Activated CD4-positive, alpha-beta T cell treated with anti-CD3 and anti-CD28 coated beads, Interleukin-2, amount 50 U/mL, for 24 hours (primary cell): ENCODE measurements around the gene PCYT2.

ENCODE experiments used
- DNase-seq, 2 donors: peaks; one replicate each; pipeline ENCODE4 v3.0.0-alpha.2; 2020; ENCODE audit warnings: low read depth in 1 of 2, low spot score in 1 of 2

Gene PCYT2

GRCh38 chr17:81914103-81914850 is 3.1 kb upstream of the PCYT2 start:
- DNase-seq: no peak

- DNase-seq: no peak
Measured at GRCh38 chr17:81913394-81914102, 2.3 kb upstream of the PCYT2 start.

DNA sequence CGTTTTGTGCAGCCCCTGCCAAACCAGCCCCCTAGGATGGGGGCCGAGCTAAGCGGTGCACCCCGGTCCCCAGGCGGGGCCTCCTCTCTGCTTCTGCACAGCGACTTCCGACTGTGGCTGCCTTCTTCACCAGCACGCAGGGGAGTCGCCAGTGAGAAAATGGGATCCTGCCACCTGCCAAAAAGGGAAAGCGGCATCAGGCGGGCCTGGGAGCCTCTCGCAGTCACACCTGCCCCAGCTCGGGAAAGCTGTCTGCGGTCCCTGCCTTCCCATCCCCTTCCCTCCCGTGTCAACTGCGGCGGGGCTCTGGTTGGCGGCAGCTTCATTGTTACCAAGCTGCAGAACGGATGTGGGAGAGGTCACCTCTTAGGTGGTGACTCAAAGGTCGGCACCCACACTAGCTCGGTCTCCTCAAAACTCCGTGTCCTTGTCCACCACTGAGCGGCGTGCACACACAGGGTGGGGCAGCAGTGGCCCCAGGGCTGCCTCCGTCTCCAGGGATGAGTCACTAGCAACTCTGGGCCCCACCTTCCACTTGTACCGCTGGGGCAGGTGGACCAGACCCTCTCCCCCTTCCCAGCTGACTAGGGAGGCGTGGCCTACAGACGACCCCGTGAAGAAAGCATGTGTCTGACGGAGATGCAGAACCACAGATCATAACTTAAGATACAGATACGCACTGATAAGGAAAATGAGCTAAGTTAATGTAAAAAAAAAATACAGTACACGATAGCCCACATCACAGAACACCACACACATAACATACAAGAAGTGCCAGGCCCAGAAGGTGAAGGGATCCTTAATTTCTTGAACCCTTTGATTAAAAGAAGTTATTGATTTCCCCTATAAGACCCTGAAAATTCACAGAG is 1.5 kb upstream of the PCYT2 start:
- DNase-seq: no peak

DNA sequence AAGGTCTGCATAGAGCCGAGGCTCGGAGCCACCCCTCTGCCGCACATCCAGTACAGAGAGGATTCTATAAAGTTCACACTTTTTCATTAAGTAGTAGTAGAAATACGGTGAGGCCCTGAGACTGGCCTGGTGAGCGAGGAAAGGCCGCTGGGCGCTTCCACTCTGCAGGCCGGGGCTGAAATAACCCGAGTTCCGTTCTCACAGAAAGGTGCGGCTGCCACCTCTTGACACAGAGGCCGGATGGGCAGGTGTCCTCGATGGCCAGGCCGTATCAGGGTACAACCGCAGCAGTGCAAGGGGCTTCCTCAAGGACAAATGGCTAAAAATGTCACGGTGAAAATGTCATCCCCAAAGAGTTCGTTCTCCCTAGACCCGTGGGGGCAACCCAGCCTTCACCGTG is 770 bp upstream of the PCYT2 start:
- DNase-seq: no peak

DNA sequence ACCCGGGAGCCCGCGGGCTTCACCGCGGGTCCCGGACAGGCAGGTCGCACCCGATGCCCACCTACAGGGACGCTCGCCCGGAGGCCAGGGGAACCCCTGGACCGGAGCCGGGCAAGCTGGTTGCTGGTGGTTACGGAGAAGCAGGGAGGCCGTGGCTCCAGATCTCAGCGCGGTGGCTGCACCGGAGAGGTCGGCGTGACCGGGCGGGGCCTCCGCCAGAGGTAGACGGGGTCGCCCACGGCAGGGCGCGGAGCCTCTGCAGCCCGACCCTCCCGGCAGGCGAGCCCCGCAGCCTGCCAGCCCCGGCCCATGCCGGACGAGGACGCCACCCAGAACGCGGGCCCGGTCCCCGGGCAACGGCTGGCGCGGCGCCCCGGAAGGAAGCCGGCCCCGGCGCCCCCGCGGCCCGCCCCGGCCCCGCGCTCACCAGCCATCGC is 341 bp downstream of the PCYT2 start:
- no peak for DNase-seq

DNA sequence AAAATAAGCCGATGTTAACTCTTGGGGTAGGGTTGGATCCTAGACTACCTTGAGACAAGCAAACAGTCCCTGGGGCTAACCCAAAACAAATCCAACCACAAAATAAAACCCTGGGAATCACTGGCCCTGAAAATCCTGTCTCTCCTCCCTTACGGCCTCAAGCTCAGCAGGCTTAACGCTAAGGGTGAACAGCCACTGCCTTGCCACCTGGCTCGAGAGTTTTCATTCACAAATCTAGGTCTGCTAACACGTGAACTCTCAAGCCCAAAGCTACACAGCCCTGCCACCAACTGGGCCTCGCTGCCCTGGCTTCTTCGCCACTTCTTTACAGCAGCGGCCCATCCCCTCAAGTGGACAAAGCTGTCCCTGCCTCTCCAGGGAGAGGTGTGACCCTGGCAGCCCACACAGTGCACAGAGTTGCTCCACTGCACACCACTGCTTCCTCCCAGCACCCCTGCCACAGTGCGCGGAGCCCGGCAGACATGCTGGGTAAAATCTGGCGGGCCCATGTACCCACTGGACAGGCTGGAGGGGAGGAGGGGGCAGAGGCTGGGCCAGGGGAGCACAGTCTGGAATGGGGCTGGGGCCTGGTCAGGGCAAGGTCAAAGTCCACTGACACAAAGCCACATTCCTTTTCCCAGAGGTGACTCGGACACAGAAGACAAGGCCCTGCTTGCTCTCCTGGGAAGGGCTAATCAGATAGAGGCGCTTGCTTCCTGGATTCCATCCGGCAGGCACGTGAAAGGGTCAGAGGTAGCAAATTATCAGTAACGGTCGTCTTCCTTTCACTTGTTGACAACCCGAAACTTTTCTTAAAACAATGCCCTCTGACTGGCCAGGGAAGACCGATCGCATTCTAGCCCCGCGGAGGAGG is 996 bp downstream of the PCYT2 start:
- no peak for DNase-seq

DNA sequence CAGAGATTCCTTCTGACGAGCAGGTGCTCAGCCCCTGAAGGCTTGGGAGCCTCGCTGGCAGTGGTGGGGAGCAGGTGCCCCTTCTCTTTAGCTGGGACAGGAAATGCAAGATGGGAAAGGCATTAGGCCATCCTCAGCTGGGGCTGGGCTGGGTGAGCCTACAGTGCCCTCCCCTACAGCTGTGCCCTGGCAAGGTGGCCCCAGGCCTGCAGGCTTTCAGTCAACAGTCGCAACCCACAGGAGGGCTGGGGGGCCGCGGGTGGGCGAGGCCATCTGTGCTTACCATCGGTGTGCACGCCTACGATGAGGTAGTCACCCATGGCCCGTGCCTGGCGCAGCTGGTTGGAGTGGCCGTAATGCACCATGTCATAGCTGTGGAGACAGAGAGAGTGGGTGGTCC is 2.0 kb downstream of the PCYT2 start:
- DNase-seq: no peak

DNA sequence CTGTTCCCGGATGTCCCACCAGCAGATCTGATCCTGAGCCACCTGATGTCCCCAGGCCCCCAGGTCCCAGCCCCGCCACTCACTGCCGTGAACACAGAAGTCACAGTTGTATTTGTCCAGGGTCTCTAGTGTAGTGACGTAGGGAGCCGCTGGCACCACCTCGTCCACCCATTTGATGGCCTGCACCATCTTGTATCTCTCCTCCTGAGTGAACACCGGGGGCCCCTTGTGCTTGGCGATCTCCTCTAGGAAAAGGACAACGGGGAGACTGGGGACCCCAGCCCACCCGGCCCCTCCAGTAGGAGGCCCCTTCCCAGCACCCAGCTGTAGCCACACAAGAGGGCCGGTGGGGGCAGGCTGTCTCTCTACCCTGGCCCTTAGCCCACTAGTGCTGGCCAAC is 2.4 kb downstream of the PCYT2 start:
- DNase-seq: no peak

- DNase-seq: no peak
Measured at GRCh38 chr17:81907219-81908145, 3.7 kb downstream of the PCYT2 start.

DNA sequence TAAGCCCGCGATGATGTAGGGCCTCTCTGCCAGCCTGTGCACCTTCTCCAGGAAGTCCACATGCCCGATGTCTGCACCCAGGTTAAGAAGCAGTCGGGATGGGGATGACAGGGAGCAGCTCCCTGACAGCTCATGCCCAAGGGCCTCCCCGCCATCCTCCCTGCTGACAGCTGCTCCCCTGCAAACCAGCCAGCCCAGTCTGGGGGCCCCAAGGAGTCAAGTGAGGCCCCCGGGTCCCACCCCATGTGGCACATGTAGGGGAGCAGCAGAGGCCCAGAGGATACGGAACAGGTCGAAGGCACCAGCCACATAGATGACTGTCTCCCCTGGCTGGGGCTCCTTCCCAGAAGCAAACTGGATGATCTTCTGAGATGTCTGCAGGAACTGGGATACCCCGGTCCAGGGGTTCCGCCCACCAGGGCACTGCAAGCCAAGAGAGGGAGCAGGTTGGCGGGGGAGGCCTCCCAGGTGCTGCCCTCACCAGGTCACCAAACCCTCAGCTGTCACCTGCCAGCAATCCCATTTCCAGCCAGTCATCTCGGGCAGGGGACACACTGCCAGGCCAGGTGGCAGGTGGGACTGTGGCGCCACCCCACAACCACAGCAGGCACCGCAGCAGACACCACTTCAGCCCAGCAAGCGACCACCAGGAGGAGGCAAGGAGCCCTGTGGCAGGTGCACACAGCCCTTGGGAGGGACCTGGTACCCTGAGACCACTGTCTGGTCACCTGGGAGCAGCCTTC is 4.6 kb downstream of the PCYT2 start:
- DNase-seq: no peak

DNA sequence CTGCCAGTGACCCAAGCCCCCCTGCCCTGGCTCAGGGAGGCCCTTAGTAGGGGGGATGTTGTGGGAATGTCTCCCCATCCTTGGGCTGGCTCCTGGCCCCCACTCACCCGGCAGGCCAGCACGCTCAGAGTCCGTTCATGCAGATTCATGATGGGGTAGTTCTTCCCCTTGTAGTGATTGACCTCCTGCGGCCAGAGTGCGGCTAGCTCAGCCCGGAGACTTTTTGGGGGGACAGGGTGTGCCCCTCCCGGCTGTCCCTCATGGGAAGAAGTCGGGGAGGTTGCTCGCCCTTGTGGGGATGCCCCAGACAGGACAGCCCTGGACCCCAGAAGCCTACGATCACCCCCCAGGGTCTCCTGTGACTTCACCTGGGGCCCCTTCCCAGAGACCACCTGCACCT is 5.2 kb downstream of the PCYT2 start:
- DNase-seq: no peak

GRCh38 chr17:81905424-81905875 is 5.7 kb downstream of the PCYT2 start:
- DNase-seq: no peak

GRCh38 chr17:81904600-81905423 is 6.4 kb downstream of the PCYT2 start:
- DNase-seq: no peak

- DNase-seq: no peak
Measured at GRCh38 chr17:81903896-81904599, 7.2 kb downstream of the PCYT2 start.

- DNase-seq: no peak
Measured at GRCh38 chr17:81903415-81903831, 7.8 kb downstream of the PCYT2 start.

DNA sequence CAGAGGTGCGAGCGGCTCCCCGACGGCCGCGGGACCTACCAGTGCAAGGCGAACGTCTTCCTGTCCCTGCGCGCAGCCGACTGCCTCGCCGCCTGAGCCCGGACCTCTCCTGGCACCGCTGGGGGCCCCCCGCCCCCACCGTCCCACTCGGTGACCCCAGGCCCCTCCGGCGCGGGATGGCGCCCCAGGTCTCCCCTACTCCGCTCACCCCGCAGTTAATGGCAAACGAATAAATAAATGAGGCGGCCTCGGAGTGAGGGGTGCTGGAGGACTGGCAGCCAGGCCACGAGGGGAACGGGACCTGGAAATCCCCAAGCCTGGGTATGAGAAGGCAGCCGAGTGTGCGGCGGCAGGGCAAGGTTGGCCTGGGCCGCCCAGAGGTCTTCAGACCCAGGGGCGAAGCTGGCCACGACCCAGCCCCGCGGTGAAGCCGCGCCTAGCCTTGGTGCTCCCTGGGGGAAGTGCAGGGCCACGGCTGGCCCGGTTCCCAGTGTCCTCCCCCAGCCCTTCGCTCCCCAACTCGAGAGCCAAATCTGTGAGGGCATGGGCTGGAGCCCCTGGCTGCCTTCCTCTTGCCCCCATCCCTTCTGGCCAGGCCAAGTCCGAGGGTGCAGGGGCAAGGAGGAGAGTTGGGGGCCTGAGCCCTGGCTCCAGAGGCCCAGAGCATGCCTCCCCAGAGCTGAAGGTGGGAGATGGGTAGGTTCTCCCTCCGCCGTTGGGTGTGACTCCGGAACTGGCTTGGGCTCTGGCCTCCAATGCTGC is 8.4 kb downstream of the PCYT2 start:
- DNase-seq: no peak
